HepG2 (cell line): Measurements from ENCODE around the gene GNB1. TPM values are rescaled to one million over a fixed set of nuclear protein-coding genes. Genes with fewer than 3 reads are reported as not detected.
A peak's percentile ranks its signal among the peaks of the same experiment; 100 is the strongest.

ENCODE experiments used
- ATAC-seq: fragments of 200-7000 bp; cut with Tn5 transposase; 3 replicates; pipeline ENCODE4 v1.9.1; 2020; ENCODE audit warnings: mild to moderate bottlenecking, moderate library complexity
- BruUV-seq: library from RNA; stranded (reverse); fragments of 400-500 nt; replicated peaks from 2 replicates; lab custom pipeline; 2021; lab: Mats Ljungman, UMichigan
- CTCF ChIA-PET: fragments of 300-600 bp; formaldehyde crosslinking; extraction: SDS; loops from one replicate; lab custom pipeline; 2021; ENCODE audit warnings: low total read pairs, inconsistent platforms, low intra/inter-chr PET ratio; lab: Yijun Ruan, JAX
- POLR2A ChIA-PET: fragments of 350-600 bp; sonication (Branson Sonifier 250); formaldehyde crosslinking; loops from one replicate; lab custom pipeline; 2020; ENCODE audit warnings: antibody characterized with exemption, inconsistent platforms; lab: Yijun Ruan, JAX
- DNase-seq: peaks from one replicate; pipeline ENCODE4 v3.0.0-alpha.2; 2015; ENCODE audit warnings: low spot score
- FAIRE-seq: peaks from 3 replicates; lab custom pipeline; 2011; peaks lifted over from hg19 to GRCh38; lab: Jason Lieb, UNC
- H2AFZ ChIP-seq: one replicate; pipeline ENCODE4 v1.6.1; 2011; ENCODE audit warnings: low read length, inconsistent platforms
- H3K27ac ChIP-seq: fragments of 300-600 bp; 3 replicates; pipeline ENCODE4 v1.8.0; 2011; ENCODE audit warnings: mixed run types, mild to moderate bottlenecking, mixed read lengths, low read length, inconsistent platforms; ENCODE audit not compliant: insufficient read depth; ENCODE audit errors: extremely low read length
- H3K27me3 ChIP-seq, 2 experiments: fragments of 200-600 bp in 1 of 2; 2 replicates in 1 of 2; 3 replicates in 1 of 2; pipeline versions ENCODE4 v1.6.0 to v1.8.0; 2011; ENCODE audit warnings: low read length in 2 of 2, mild to moderate bottlenecking in 2 of 2, moderate library complexity in 2 of 2, inconsistent platforms in 1 of 2; ENCODE audit not compliant: insufficient read depth in 2 of 2, control insufficient read depth in 1 of 2
- H3K36me3 ChIP-seq, 2 experiments: fragments of 200-600 bp in 1 of 2; replicated peaks in 1 of 2; 2 replicates in 1 of 2; 3 replicates in 1 of 2; pipeline versions ENCODE4 v1.5.1 to v1.8.0; 2011; ENCODE audit warnings: low read length in 2 of 2, inconsistent platforms in 1 of 2; ENCODE audit not compliant: insufficient read depth in 2 of 2, control insufficient read depth in 1 of 2
- H3K4me1 ChIP-seq: 2 replicates; pipeline ENCODE4 v1.5.1; 2012; ENCODE audit warnings: low read length, inconsistent platforms; ENCODE audit not compliant: insufficient read depth
- H3K4me2 ChIP-seq: 2 replicates; pipeline ENCODE4 v1.6.0; 2011; ENCODE audit warnings: low read depth, low read length, inconsistent platforms
- H3K4me3 ChIP-seq, 3 experiments: fragments of 200-600 bp in 1 of 3; sonication (generic), shearing (Covaris generic) in 1 of 3; replicated peaks in 1 of 3; 2 replicates each; pipeline ENCODE4 v1.5.1; 2011 to 2016; ENCODE audit warnings: low read length in 3 of 3, inconsistent platforms in 2 of 3, low read depth in 2 of 3, mild to moderate bottlenecking in 2 of 3, control low read depth in 1 of 3, mixed read lengths in 1 of 3; ENCODE audit not compliant: insufficient read depth in 1 of 3
- H3K79me2 ChIP-seq: one replicate; pipeline ENCODE4 v1.6.1; 2011; ENCODE audit warnings: low read length, inconsistent platforms; ENCODE audit not compliant: insufficient read depth
- H3K9ac ChIP-seq: 2 replicates; pipeline ENCODE4 v1.6.0; 2011; ENCODE audit warnings: mild to moderate bottlenecking, low read depth, low read length, inconsistent platforms; ENCODE audit not compliant: insufficient read depth
- H3K9me3 ChIP-seq: 2 replicates; pipeline ENCODE4 v1.5.1; 2012; ENCODE audit warnings: mild to moderate bottlenecking, low read length
- H4K20me1 ChIP-seq: 2 replicates; pipeline ENCODE4 v1.6.0; 2011; ENCODE audit warnings: inconsistent platforms, mild to moderate bottlenecking, low read length, moderate library complexity; ENCODE audit not compliant: insufficient read depth
- DPF2 ChIP-seq: sonication (generic); formaldehyde crosslinking; IDR thresholded peaks from 2 replicates; pipeline ENCODE4 v1.4.0; 2020; ENCODE audit warnings: mild to moderate bottlenecking, low read depth, missing genetic modification reagents, borderline replicate concordance
- LCORL ChIP-seq, 2 experiments: fragments of 450-650 bp in 1 of 2; sonication (generic) in 1 of 2; formaldehyde crosslinking in 1 of 2; IDR thresholded peaks; 2 replicates each; pipeline versions ENCODE4 v1.5.0 to v1.6.1; 2017 to 2020; ENCODE audit warnings: antibody characterized with exemption in 1 of 2, missing genetic modification reagents in 1 of 2
- MIXL1 ChIP-seq: IDR thresholded peaks from 2 replicates; pipeline ENCODE4 v1.6.1; 2016
- MNT ChIP-seq: fragments of 450-650 bp; IDR thresholded peaks from 2 replicates; pipeline ENCODE4 v1.6.1; 2016
- REST ChIP-seq, 2 experiments: IDR thresholded peaks; 2 replicates each; pipeline ENCODE4 v1.6.1; 2011 to 2012; ENCODE audit warnings: low read length in 2 of 2, borderline replicate concordance in 1 of 2, low read depth in 1 of 2, mild to moderate bottlenecking in 1 of 2, moderate library complexity in 1 of 2
- ZNF12 ChIP-seq: sonication (generic); formaldehyde crosslinking; IDR thresholded peaks from 2 replicates; pipeline ENCODE4 v1.5.0; 2020; ENCODE audit warnings: missing genetic modification reagents
- ZNF678 ChIP-seq: sonication (generic); formaldehyde crosslinking; IDR thresholded peaks from 2 replicates; pipeline ENCODE4 v1.4.0; 2020; ENCODE audit warnings: mild to moderate bottlenecking, missing genetic modification reagents
- ZNF816 ChIP-seq: sonication (generic); formaldehyde crosslinking; IDR thresholded peaks from 2 replicates; pipeline ENCODE4 v1.8.0; 2022; ENCODE audit warnings: missing genetic modification reagents, mild to moderate bottlenecking, borderline replicate concordance
- whole genome bisulfite sequencing: methylation state at CpG from one replicate; pipeline ENCODE4 v1.1.6; 2017; ENCODE audit warnings: low lambda C conversion rate; 5-methylcytosine and 5-hydroxymethylcytosine counted together
- in situ Hi-C: cut with HindIII; loops from 2 replicates; pipeline ENCODE4 v1.10.0; 2017; ENCODE audit warnings: low pct_unique_long_range_greater_than_20kb; ENCODE audit not compliant: extremely low pct_ligation_motif_present
- intact Hi-C: fragments of 100-400 bp; cut with micrococcal nuclease; formaldehyde crosslinking; loops from one replicate; pipeline ENCODE4 v1.10.0; 2022; ENCODE audit not compliant: unreplicated experiment
- polyA plus RNA-seq, 8 experiments: library from polyadenylated mRNA; depleted of rRNA in 3 of 8; stranded (reverse) in 7 of 8; unstranded in 1 of 8; fragments of >200 nt; fragmentation: Illumina TruSeq in 4 of 8; extraction: Trizol in 4 of 8; gene quantifications; 2 replicates each; pipeline versions ENCODE4 v1.2.1 to v1.2.3, GENCODE V29; 2011 to 2016; ENCODE audit warnings: low read depth in 4 of 8, missing spikeins in 1 of 8, mixed read lengths in 1 of 8; ENCODE audit not compliant: insufficient read depth in 1 of 8
- total RNA-seq, 5 experiments: library from RNA; depleted of rRNA; stranded (reverse); fragments of >200 nt; fragmentation: Illumina TruSeq; extraction: Trizol; gene quantifications; 2 replicates each; pipeline ENCODE4 v1.2.3, GENCODE V29; 2016; ENCODE audit warnings: low read depth in 1 of 5

The GNB1 gene
- total and polyA plus RNA-seq, 2 of the 13 experiments (the other 11 are each of a cell fraction or from before 2014, with no cell fraction given) = 66.2 to 327 TPM

GRCh38 chr1:1939296-1940122 is 48.6 kb upstream of the GNB1 start:
- Histone ChIP-seq H3K4me3 (no peak overlapping the region), H3K27me3 (no peaks in the 10 kb centered on the region), H3K9me3 (no peaks in the 10 kb centered on the region), H3K36me3 (no peaks in the 10 kb centered on the region; a peak in 1 of 5 replicates), H3K4me2 (no peak overlapping the region), H4K20me1 (no peaks in the 10 kb centered on the region), H3K79me2 (peaks cover 13% of the 10 kb centered on the region), H2AFZ (no peak overlapping the region), H3K27ac (no peak overlapping the region), H3K4me1 (peaks cover 53% of the 10 kb centered on the region), H3K9ac (no peak overlapping the region)
- intact Hi-C loops = no loop called here
- BruUV-seq = no TSS peak
- 93% methylated on average over 12 of the region's 28 CpGs for WGBS
- in situ Hi-C loops = no loop called here
- DNase-seq (no peak), FAIRE-seq (no peak), ATAC-seq (no peak)
- no peak for TF ChIP-seq REST (IDR thresholded peaks at IDR 0.05; ENCODE audit: borderline replicate concordance in 1 of 2, low read depth in 1 of 2, low read length in 2 of 2)
- TF ChIP-seq LCORL (IDR thresholded peaks at IDR 0.05) = no peak
- TF ChIP-seq LCORL (CRISPR knock-in tag; IDR thresholded peaks at IDR 0.05) = no peak
- no peak for TF ChIP-seq DPF2 (CRISPR knock-in tag)
- TF ChIP-seq ZNF816 (CRISPR knock-in tag) = no peak
- no peak for TF ChIP-seq ZNF678
- TF ChIP-seq MNT = peak; percentile 49
- no peak for TF ChIP-seq MIXL1 (CRISPR knock-in tag)
- no peak for TF ChIP-seq ZNF12 (CRISPR knock-in tag)
- ChIA-PET POLR2A (no interaction called here), CTCF (no interaction called here)
